GM12872 (cell line): ENCODE results near the gene SPTBN1.

ENCODE experiments used
- CTCF ChIP-seq: IDR thresholded peaks from 3 replicates; pipeline ENCODE4 v1.5.1; 2011; ENCODE audit warnings: low read depth, mild to moderate bottlenecking, low read length, moderate library complexity; ENCODE audit not compliant: insufficient read depth

The SPTBN1 gene

GRCh38 chr2:54626131-54626530, 170.0 kb downstream of the SPTBN1 start:
- no peak for TF ChIP-seq CTCF

- TF ChIP-seq CTCF: no peak
Observed at GRCh38 chr2:54626884-54627283, 170.8 kb downstream of the SPTBN1 start.

- no peak for TF ChIP-seq CTCF
Observed at GRCh38 chr2:54627973-54628372, 171.8 kb downstream of the SPTBN1 start.

- no peak for TF ChIP-seq CTCF
Observed at GRCh38 chr2:54628418-54628817, 172.3 kb downstream of the SPTBN1 start.

- TF ChIP-seq CTCF: no peak
Observed at GRCh38 chr2:54628957-54629356, 172.8 kb downstream of the SPTBN1 start.

GRCh38 chr2:54629390-54629789, 173.3 kb downstream of the SPTBN1 start:
- TF ChIP-seq CTCF: no peak

GRCh38 chr2:54629914-54630857, 174.1 kb downstream of the SPTBN1 start:
- no peak for TF ChIP-seq CTCF
